SK-N-SH treated with all-trans-retinoic acid at 6 μM for 48 hours (cell line): Measurements from ENCODE around the gene CCDC80.

Source experiments
- ATAC-seq: fragments of 200-7000 bp; cut with Tn5 transposase; 3 replicates; pipeline ENCODE4 v1.9.1; 2020; ENCODE audit warnings: mild to moderate bottlenecking, moderate library complexity
- ARNTL ChIP-seq: fragments of 450-650 bp; formaldehyde crosslinking; IDR thresholded peaks from 2 replicates; pipeline ENCODE4 v1.5.0; 2020; ENCODE audit warnings: low read depth, mild to moderate bottlenecking, moderate library complexity, borderline replicate concordance
- BACH2 ChIP-seq: fragments of 250-450 bp; sonication (Bioruptor Pico); IDR thresholded peaks from 2 replicates; pipeline ENCODE4 v1.9.0; 2021; ENCODE audit warnings: mild to moderate bottlenecking, borderline replicate concordance
- CSDC2 ChIP-seq: fragments of 250-450 bp; sonication (Bioruptor Pico); IDR thresholded peaks from 2 replicates; pipeline ENCODE4 v1.5.0; 2020; ENCODE audit warnings: mild to moderate bottlenecking, moderate library complexity
- CSRNP3 ChIP-seq: fragments of 250-450 bp; sonication (Bioruptor Pico); IDR thresholded peaks from 2 replicates; pipeline ENCODE4 v1.5.1; 2021; ENCODE audit warnings: mild to moderate bottlenecking, moderate library complexity
- GLIS3 ChIP-seq: fragments of 250-450 bp; sonication (Bioruptor Pico); IDR thresholded peaks from 2 replicates; pipeline ENCODE4 v1.5.0; 2020; ENCODE audit warnings: mild to moderate bottlenecking, moderate library complexity
- ISL1 ChIP-seq: fragments of 250-450 bp; sonication (Bioruptor Pico); IDR thresholded peaks from 2 replicates; pipeline ENCODE4 v2.1.2; 2022; ENCODE audit warnings: mild to moderate bottlenecking, moderate library complexity
- OSR1 ChIP-seq: fragments of 250-450 bp; sonication (Bioruptor Pico); IDR thresholded peaks from 2 replicates; pipeline ENCODE4 v1.8.0; 2022; ENCODE audit warnings: moderate library complexity, mild to moderate bottlenecking, inconsistent platforms
- PATZ1 ChIP-seq: fragments of 250-450 bp; sonication (Bioruptor Pico); IDR thresholded peaks from 2 replicates; pipeline ENCODE4 v1.8.0; 2020; ENCODE audit warnings: mild to moderate bottlenecking, moderate library complexity, borderline replicate concordance
- POU6F1 ChIP-seq: fragments of 250-450 bp; sonication (Bioruptor Pico); IDR thresholded peaks from 2 replicates; pipeline ENCODE4 v1.8.0; 2021; ENCODE audit warnings: low read depth, mild to moderate bottlenecking, moderate library complexity, borderline replicate concordance
- PPARA ChIP-seq: fragments of 250-450 bp; sonication (Bioruptor Pico); IDR thresholded peaks from 2 replicates; pipeline ENCODE4 v1.5.0; 2020; ENCODE audit warnings: mild to moderate bottlenecking, borderline replicate concordance
- RARB ChIP-seq: fragments of 250-450 bp; sonication (Bioruptor Pico); IDR thresholded peaks from 2 replicates; pipeline ENCODE4 v1.8.0; 2021; ENCODE audit warnings: mild to moderate bottlenecking, moderate library complexity
- SNAI2 ChIP-seq: fragments of 250-450 bp; sonication (Bioruptor Pico); IDR thresholded peaks from 2 replicates; pipeline ENCODE4 v1.5.0; 2020; ENCODE audit warnings: mild to moderate bottlenecking, moderate library complexity
- TCF4 ChIP-seq: fragments of 250-450 bp; sonication (Bioruptor Pico); IDR thresholded peaks from 2 replicates; pipeline ENCODE4 v1.8.0; 2021; ENCODE audit warnings: mild to moderate bottlenecking, moderate library complexity, borderline replicate concordance
- TOX ChIP-seq: fragments of 250-450 bp; sonication (Bioruptor Pico); IDR thresholded peaks from 2 replicates; pipeline ENCODE4 v1.8.0; 2021; ENCODE audit warnings: mild to moderate bottlenecking, moderate library complexity, borderline replicate concordance
- ZC3H10 ChIP-seq: fragments of 250-450 bp; sonication (Bioruptor Pico); IDR thresholded peaks from 2 replicates; pipeline ENCODE4 v1.5.1; 2021; ENCODE audit warnings: mild to moderate bottlenecking, moderate library complexity
- ZFP3 ChIP-seq: fragments of 250-450 bp; sonication (Bioruptor Pico); IDR thresholded peaks from 2 replicates; pipeline ENCODE4 v1.5.0; 2020; ENCODE audit warnings: mild to moderate bottlenecking, moderate library complexity
- ZFP30 ChIP-seq: fragments of 450-650 bp; formaldehyde crosslinking; IDR thresholded peaks from 2 replicates; pipeline ENCODE4 v1.5.0; 2022; ENCODE audit warnings: mild to moderate bottlenecking, moderate library complexity
- ZNF565 ChIP-seq: fragments of 450-650 bp; formaldehyde crosslinking; conservative IDR thresholded peaks from 2 replicates; pipeline ENCODE4 v1.5.0; 2020; ENCODE audit warnings: low read depth, mild to moderate bottlenecking, moderate library complexity
- ZNF70 ChIP-seq: fragments of 450-650 bp; formaldehyde crosslinking; IDR thresholded peaks from 2 replicates; pipeline ENCODE4 v1.5.0; 2020; ENCODE audit warnings: mild to moderate bottlenecking, moderate library complexity
- ZNF8 ChIP-seq: fragments of 450-650 bp; formaldehyde crosslinking; IDR thresholded peaks from 2 replicates; pipeline ENCODE4 v1.5.0; 2020; ENCODE audit warnings: mild to moderate bottlenecking, moderate library complexity
- TF ChIP-seq, protein P1 (sequence below): fragments of 250-450 bp; sonication (Bioruptor Pico); IDR thresholded peaks from 2 replicates; pipeline ENCODE4 v1.5.1; 2020; ENCODE audit warnings: low read depth, mild to moderate bottlenecking, moderate library complexity
- TF ChIP-seq, protein P2 (sequence below): fragments of 250-450 bp; sonication (Bioruptor Pico); IDR thresholded peaks from 2 replicates; pipeline ENCODE4 v1.5.0; 2020; ENCODE audit warnings: mild to moderate bottlenecking, moderate library complexity

Gene CCDC80

GRCh38 chr3:112687211-112687610 lies 46.3 kb upstream of the CCDC80 start:
- no peak for ATAC-seq
- TF ChIP-seq BACH2 (CRISPR knock-in tag) (no peak), OSR1 (no peak), TCF4 (no peak), PPARA (CRISPR knock-in tag) (no peak), ZFP3 (CRISPR knock-in tag) (no peak), RARB (CRISPR knock-in tag) (no peak), SNAI2 (CRISPR knock-in tag) (no peak), PATZ1 (no peak), TOX (CRISPR knock-in tag) (no peak), ISL1 (CRISPR knock-in tag) (no peak), CSDC2 (CRISPR knock-in tag) (no peak)
- TF ChIP-seq, protein P1, sequence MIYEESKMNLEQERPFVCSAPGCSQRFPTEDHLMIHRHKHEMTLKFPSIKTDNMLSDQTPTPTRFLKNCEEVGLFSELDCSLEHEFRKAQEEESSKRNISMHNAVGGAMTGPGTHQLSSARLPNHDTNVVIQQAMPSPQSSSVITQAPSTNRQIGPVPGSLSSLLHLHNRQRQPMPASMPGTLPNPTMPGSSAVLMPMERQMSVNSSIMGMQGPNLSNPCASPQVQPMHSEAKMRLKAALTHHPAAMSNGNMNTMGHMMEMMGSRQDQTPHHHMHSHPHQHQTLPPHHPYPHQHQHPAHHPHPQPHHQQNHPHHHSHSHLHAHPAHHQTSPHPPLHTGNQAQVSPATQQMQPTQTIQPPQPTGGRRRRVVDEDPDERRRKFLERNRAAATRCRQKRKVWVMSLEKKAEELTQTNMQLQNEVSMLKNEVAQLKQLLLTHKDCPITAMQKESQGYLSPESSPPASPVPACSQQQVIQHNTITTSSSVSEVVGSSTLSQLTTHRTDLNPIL (CRISPR knock-in tag), result no peak

GRCh38 chr3:112685956-112686799 lies 45.2 kb upstream of the CCDC80 start:
- ATAC-seq, result no peak

More at GRCh38 chr3:112685956-112686799, 45.2 kb upstream of the CCDC80 start:
- TF ChIP-seq CSRNP3 (CRISPR knock-in tag) (no peak), POU6F1 (CRISPR knock-in tag) (no peak), PATZ1 (no peak), PPARA (CRISPR knock-in tag) (no peak), ARNTL (CRISPR knock-in tag) (no peak), ZNF8 (CRISPR knock-in tag) (no peak), TOX (CRISPR knock-in tag) (no peak), SNAI2 (CRISPR knock-in tag) (no peak), ZC3H10 (CRISPR knock-in tag) (no peak), ZNF565 (CRISPR knock-in tag) (no peak), ZNF70 (no peak), TCF4 (no peak), CSDC2 (CRISPR knock-in tag) (no peak), BACH2 (CRISPR knock-in tag) (no peak), ZFP30 (CRISPR knock-in tag) (no peak), ZFP3 (CRISPR knock-in tag) (no peak), GLIS3 (no peak), RARB (CRISPR knock-in tag) (no peak)
- TF ChIP-seq, protein P2, sequence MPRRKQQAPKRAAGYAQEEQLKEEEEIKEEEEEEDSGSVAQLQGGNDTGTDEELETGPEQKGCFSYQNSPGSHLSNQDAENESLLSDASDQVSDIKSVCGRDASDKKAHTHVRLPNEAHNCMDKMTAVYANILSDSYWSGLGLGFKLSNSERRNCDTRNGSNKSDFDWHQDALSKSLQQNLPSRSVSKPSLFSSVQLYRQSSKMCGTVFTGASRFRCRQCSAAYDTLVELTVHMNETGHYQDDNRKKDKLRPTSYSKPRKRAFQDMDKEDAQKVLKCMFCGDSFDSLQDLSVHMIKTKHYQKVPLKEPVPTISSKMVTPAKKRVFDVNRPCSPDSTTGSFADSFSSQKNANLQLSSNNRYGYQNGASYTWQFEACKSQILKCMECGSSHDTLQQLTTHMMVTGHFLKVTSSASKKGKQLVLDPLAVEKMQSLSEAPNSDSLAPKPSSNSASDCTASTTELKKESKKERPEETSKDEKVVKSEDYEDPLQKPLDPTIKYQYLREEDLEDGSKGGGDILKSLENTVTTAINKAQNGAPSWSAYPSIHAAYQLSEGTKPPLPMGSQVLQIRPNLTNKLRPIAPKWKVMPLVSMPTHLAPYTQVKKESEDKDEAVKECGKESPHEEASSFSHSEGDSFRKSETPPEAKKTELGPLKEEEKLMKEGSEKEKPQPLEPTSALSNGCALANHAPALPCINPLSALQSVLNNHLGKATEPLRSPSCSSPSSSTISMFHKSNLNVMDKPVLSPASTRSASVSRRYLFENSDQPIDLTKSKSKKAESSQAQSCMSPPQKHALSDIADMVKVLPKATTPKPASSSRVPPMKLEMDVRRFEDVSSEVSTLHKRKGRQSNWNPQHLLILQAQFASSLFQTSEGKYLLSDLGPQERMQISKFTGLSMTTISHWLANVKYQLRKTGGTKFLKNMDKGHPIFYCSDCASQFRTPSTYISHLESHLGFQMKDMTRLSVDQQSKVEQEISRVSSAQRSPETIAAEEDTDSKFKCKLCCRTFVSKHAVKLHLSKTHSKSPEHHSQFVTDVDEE (CRISPR knock-in tag), result no peak
